MCF 10A (cell line): Measurements from ENCODE around the gene LAMC1. TPM values are rescaled to one million over a fixed set of nuclear protein-coding genes. Genes with fewer than 3 reads are reported as not detected.
A peak's percentile ranks its signal among the peaks of the same experiment; 100 is the strongest.

ENCODE experiments used
- BruUV-seq: library from RNA; stranded (reverse); fragments of 400-500 nt; replicated peaks from 2 replicates; lab custom pipeline; 2021; lab: Mats Ljungman, UMichigan
- CTCF ChIA-PET: fragments of 300-600 bp; sonication (Branson Sonifier 250); formaldehyde crosslinking; extraction: SDS; loops from one replicate; lab custom pipeline; 2021; ENCODE audit warnings: antibody characterized with exemption, inconsistent platforms; lab: Yijun Ruan, JAX
- POLR2A ChIA-PET: fragments of 300-600, 350-650 bp; sonication (Branson Sonifier 250); formaldehyde crosslinking; extraction: SDS; loops from one replicate; lab custom pipeline; 2020; ENCODE audit warnings: antibody characterized with exemption, inconsistent platforms; lab: Yijun Ruan, JAX
- DNase-seq: peaks from one replicate; pipeline ENCODE4 v3.0.0-alpha.2; 2018; ENCODE audit not compliant: unreplicated experiment
- H3K27ac Mint-ChIP-seq: one replicate; pipeline ENCODE4 v1.8.0; 2022; ENCODE audit warnings: mild to moderate bottlenecking, low read depth, mixed read lengths; ENCODE audit not compliant: unreplicated experiment
- H3K27me3 Mint-ChIP-seq: one replicate; pipeline ENCODE4 v1.8.0; 2022; ENCODE audit warnings: mixed read lengths; ENCODE audit not compliant: insufficient read depth, unreplicated experiment
- H3K36me3 Mint-ChIP-seq: one replicate; pipeline ENCODE4 v1.8.0; 2022; ENCODE audit warnings: mild to moderate bottlenecking, moderate library complexity, mixed read lengths; ENCODE audit not compliant: insufficient read depth, unreplicated experiment
- H3K4me1 Mint-ChIP-seq: one replicate; pipeline ENCODE4 v1.8.0; 2022; ENCODE audit warnings: mixed read lengths; ENCODE audit not compliant: insufficient read depth, unreplicated experiment
- H3K4me3 Mint-ChIP-seq: one replicate; pipeline ENCODE4 v1.8.0; 2022; ENCODE audit warnings: mild to moderate bottlenecking, moderate library complexity, mixed read lengths; ENCODE audit not compliant: unreplicated experiment
- H3K9me3 Mint-ChIP-seq: one replicate; pipeline ENCODE4 v1.8.0; 2022; ENCODE audit warnings: mixed read lengths; ENCODE audit not compliant: unreplicated experiment
- intact Hi-C: fragments of 100-400 bp; cut with micrococcal nuclease; formaldehyde crosslinking; loops from 2 replicates; pipeline ENCODE4 v1.14.1; 2022
- total RNA-seq: library from RNA; stranded (reverse); gene quantifications from 2 replicates; pipeline ENCODE4 v1.2.3, GENCODE V29; 2022
- TF ChIP-seq, protein P1 (sequence below): fragments of 200-600 bp; IDR thresholded peaks from one replicate; pipeline ENCODE4 v1.8.0; 2022; ENCODE audit warnings: antibody characterized with exemption, mild to moderate bottlenecking; ENCODE audit not compliant: unreplicated experiment

LAMC1 gene
- total RNA-seq, 1 experiment from 2014 or later: 179 TPM

DNA sequence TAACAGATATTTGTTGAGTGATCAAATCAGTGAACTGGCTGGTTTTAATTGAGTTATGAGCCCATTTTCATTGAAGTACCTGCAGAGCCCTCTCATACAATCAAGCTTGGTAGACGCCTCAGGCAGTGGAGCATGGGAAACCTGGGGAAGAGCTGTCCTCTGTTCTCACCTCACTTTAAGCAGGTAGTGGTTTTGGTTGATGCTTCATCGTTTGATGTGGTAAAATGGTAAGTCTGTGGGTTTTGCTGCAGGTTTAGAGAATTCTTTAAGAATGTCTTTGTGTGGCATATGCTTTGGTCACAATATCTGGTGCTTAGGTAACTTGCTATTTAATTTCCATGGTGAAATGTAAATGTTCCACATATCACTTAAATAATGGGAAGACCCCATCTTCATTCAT lies 10.0 kb downstream of the LAMC1 start:
- ChIA-PET POLR2A (interaction anchor here (0.6 to 3.7 kb wide), 8 partner anchors 8 to 165 kb away, joined by 3 to 30 read pairs (median 4); no protein-coding TSS in a partner anchor), CTCF (interaction anchor here (0.5 to 1.0 kb wide), 6 partner anchors 14 to 790 kb away, joined by 3 to 5 read pairs (median 3); no protein-coding TSS in a partner anchor)
- TF ChIP-seq, protein P1, sequence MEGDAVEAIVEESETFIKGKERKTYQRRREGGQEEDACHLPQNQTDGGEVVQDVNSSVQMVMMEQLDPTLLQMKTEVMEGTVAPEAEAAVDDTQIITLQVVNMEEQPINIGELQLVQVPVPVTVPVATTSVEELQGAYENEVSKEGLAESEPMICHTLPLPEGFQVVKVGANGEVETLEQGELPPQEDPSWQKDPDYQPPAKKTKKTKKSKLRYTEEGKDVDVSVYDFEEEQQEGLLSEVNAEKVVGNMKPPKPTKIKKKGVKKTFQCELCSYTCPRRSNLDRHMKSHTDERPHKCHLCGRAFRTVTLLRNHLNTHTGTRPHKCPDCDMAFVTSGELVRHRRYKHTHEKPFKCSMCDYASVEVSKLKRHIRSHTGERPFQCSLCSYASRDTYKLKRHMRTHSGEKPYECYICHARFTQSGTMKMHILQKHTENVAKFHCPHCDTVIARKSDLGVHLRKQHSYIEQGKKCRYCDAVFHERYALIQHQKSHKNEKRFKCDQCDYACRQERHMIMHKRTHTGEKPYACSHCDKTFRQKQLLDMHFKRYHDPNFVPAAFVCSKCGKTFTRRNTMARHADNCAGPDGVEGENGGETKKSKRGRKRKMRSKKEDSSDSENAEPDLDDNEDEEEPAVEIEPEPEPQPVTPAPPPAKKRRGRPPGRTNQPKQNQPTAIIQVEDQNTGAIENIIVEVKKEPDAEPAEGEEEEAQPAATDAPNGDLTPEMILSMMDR: no peak
- Mint-ChIP-seq H3K4me3 (no peak overlapping the region), H3K4me1 (peaks cover 48% of the 10 kb centered on the region), H3K27ac (no peak overlapping the region), H3K9me3 (no peaks in the 10 kb centered on the region), H3K36me3 (peaks cover 41% of the 10 kb centered on the region), H3K27me3 (no peaks in the 10 kb centered on the region)
- intact Hi-C loops: no loop called here
- DNase-seq: no peak
- no TSS peak for BruUV-seq

DNA sequence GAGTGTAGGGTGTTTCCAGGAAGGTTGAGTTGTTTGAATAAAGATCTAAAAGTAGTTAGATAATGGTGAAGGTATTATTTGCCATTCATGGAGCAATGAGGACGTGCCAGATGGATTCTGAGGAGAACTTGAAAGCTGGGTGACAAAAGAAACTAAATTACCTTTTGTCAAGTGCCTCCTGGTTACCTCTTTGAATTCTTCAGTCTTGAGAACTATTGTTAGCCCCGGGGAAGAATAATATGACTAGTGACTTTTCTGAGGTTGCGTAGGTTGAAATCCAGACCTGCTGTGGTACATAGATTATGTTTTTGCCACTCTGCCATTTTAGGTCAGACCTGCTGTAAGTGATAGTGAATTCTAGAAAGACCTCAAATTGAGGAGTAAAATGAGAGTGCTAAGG lies 11.5 kb downstream of the LAMC1 start:
- Mint-ChIP-seq H3K36me3 (peaks cover 33% of the 10 kb centered on the region), H3K9me3 (no peaks in the 10 kb centered on the region), H3K27ac (peak overlapping the region; percentile 37), H3K4me1 (peaks cover 35% of the 10 kb centered on the region), H3K4me3 (no peak overlapping the region), H3K27me3 (no peaks in the 10 kb centered on the region)
- DNase-seq: no peak
- intact Hi-C loops: no loop called here
- CTCF ChIA-PET: no interaction called here
- no TSS peak for BruUV-seq
- POLR2A ChIA-PET: interaction anchor here (1.0 to 1.6 kb wide), 5 partner anchors 9 to 152 kb away, joined by 3 to 6 read pairs (median 3); partner anchors contain the start of gene LAMC2
- TF ChIP-seq, protein P1: no peak

DNA sequence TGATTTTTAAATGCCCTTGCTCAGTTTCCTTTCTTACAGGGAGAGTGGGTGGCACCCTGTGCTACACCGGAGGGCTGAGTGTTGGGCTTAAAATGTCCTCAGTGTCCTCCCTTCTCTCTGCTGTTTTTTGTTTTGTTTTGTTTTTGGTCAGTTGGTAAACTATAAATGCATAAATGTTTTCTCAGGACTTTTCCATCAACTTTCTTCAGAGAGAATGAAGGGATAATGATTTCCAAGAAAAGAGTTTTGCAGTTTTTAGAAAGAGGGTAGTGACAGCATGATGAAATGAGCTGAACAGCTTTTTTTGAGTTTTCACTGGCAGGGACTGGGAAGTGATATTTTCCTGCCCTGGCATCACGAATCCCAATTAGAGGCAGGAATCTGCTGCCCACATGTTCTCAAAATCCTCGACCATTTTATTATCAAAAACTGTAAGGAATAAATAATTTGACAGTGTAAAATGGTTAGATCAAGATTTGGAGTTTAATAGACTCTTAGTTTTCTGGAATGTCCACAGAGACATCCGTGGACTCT lies 15.2 kb downstream of the LAMC1 start:
- TF ChIP-seq, protein P1: no peak
- POLR2A ChIA-PET: interaction anchor here (0.6 to 1.8 kb wide), 8 partner anchors 11 to 181 kb away, joined by 3 to 6 read pairs (median 3); no protein-coding TSS in a partner anchor
- Mint-ChIP-seq H3K4me1 (peaks cover 27% of the 10 kb centered on the region), H3K9me3 (no peaks in the 10 kb centered on the region), H3K36me3 (peaks cover 20% of the 10 kb centered on the region), H3K4me3 (no peak overlapping the region), H3K27ac (no peak overlapping the region), H3K27me3 (no peaks in the 10 kb centered on the region)
- CTCF ChIA-PET: interaction anchor here (0.6 to 0.7 kb wide), 5 partner anchors 11 to 616 kb away, joined by 3 to 4 read pairs (median 3); no protein-coding TSS in a partner anchor
- intact Hi-C loops: no loop called here
- no TSS peak for BruUV-seq
- DNase-seq: no peak

DNA sequence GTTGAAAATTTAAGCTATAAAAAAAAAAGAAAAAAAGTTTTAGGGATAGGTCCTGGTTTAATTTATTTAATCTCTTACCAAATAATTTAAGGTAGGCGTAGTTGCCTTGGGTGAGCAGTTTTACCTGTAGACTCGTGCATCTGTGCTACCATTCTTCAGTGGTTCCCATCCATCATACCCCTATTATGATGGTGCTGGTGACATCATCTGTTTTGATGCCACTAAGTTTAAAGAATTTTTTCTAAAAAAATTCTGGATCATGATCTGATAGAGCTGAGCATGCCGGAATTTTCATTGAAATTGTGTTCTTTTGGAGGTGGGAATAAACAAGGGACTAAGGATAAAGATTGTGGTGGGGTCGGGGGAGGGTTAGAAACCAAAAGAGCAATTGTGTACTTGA lies 15.7 kb downstream of the LAMC1 start:
- no TSS peak for BruUV-seq
- POLR2A ChIA-PET: interaction anchor here (0.6 to 1.8 kb wide), 11 partner anchors 8 to 181 kb away, joined by 3 to 6 read pairs (median 3); no protein-coding TSS in a partner anchor
- DNase-seq: no peak
- CTCF ChIA-PET: interaction anchor here (0.6 to 0.7 kb wide), 4 partner anchors 11 to 243 kb away, joined by 3 to 4 read pairs (median 4); no protein-coding TSS in a partner anchor
- intact Hi-C loops: no loop called here
- H3K4me1 Mint-ChIP-seq: peaks cover 26% of the 10 kb centered on the region
- no peak overlapping the region for H3K27ac Mint-ChIP-seq
- H3K27me3 Mint-ChIP-seq: no peaks in the 10 kb centered on the region
- TF ChIP-seq, protein P1: no peak
- peaks cover 15% of the 10 kb centered on the region for H3K36me3 Mint-ChIP-seq
- no peaks in the 10 kb centered on the region for H3K9me3 Mint-ChIP-seq
- no peak overlapping the region for H3K4me3 Mint-ChIP-seq
